HG03432 (cell line): ENCODE data around the gene PLXND1.
"Not testable (repeated sequence)": the region's sequence is repeated elsewhere in the genome, so short reads cannot be mapped to it uniquely, and the experiment has no call there.

Source experiments
- ATAC-seq: cut with Tn5 transposase; IDR thresholded peaks from one replicate; pipeline ENCODE4 v1.9.1; 2021; ENCODE audit warnings: mild to moderate bottlenecking, moderate library complexity; ENCODE audit not compliant: unreplicated experiment

PLXND1 gene

GRCh38 chr3:129553719-129554118 is 52.8 kb downstream of the PLXND1 start:
- ATAC-seq: no peak

GRCh38 chr3:129553171-129553570 is 53.3 kb downstream of the PLXND1 start:
- no peak for ATAC-seq

GRCh38 chr3:129552287-129553050 is 54.0 kb downstream of the PLXND1 start:
- ATAC-seq: no peak

GRCh38 chr3:129549805-129550204 is 56.7 kb downstream of the PLXND1 start:
- no peak for ATAC-seq

- ATAC-seq: no peak
These were observed 57.3 kb downstream of the PLXND1 start for GRCh38 chr3:129549006-129549800.

- ATAC-seq: no peak
These were observed 58.1 kb downstream of the PLXND1 start for GRCh38 chr3:129548104-129548965.

- no peak for ATAC-seq
These were observed 59.2 kb downstream of the PLXND1 start for GRCh38 chr3:129547241-129547640.

GRCh38 chr3:129545951-129546350 is 60.5 kb downstream of the PLXND1 start:
- not testable (repeated sequence) for ATAC-seq

GRCh38 chr3:129543999-129544398 is 62.5 kb downstream of the PLXND1 start:
- no peak for ATAC-seq

- no peak for ATAC-seq
These were observed 63.2 kb downstream of the PLXND1 start, which contains the start of gene H1-8 for GRCh38 chr3:129543156-129543790. H1-8 (plus strand) TSS chr3:129543175; CDS start chr3:129543219, 44 bp downstream.

GRCh38 chr3:129542747-129543146 is 63.7 kb downstream of the PLXND1 start:
- ATAC-seq: no peak

GRCh38 chr3:129540776-129541516 is 65.5 kb downstream of the PLXND1 start:
- no peak for ATAC-seq

- ATAC-seq: no peak
These were observed 67.3 kb downstream of the PLXND1 start for GRCh38 chr3:129539206-129539605.

GRCh38 chr3:129536804-129537203 is 69.7 kb downstream of the PLXND1 start:
- no peak for ATAC-seq

- no peak for ATAC-seq
These were observed 70.2 kb downstream of the PLXND1 start for GRCh38 chr3:129536374-129536667.

- ATAC-seq: no peak
These were observed 71.4 kb downstream of the PLXND1 start for GRCh38 chr3:129535075-129535474.

GRCh38 chr3:129534428-129535027 is 71.9 kb downstream of the PLXND1 start:
- no peak for ATAC-seq

- no peak for ATAC-seq
These were observed 73.1 kb downstream of the PLXND1 start for GRCh38 chr3:129533406-129533805.

GRCh38 chr3:129532261-129532660 is 74.2 kb downstream of the PLXND1 start:
- ATAC-seq: no peak

GRCh38 chr3:129531699-129532098 is 74.8 kb downstream of the PLXND1 start:
- no peak for ATAC-seq
